Skeletal muscle cell (primary cell): Measurements from ENCODE around the gene MAG.
"Not testable (repeated sequence)": the region's sequence is repeated elsewhere in the genome, so short reads cannot be mapped to it uniquely, and the experiment has no call there.

Experiments used
- DNase-seq: peaks from one replicate; pipeline ENCODE4 v3.0.0-alpha.2; 2010; ENCODE audit warnings: low read depth
- H3K4me3 ChIP-seq: 2 replicates; pipeline ENCODE4 v1.5.1; 2011; ENCODE audit warnings: low read depth, mild to moderate bottlenecking, control low read depth, low read length, moderate library complexity

The MAG gene

GRCh38 chr19:35278578-35279284 is 13.2 kb upstream of the MAG start:
- DNase-seq = no peak

GRCh38 chr19:35279374-35279773 is 12.6 kb upstream of the MAG start:
- DNase-seq = no peak
- no peak overlapping the region for H3K4me3 ChIP-seq

More at GRCh38 chr19:35278578-35279284, 13.2 kb upstream of the MAG start:
- H3K4me3 ChIP-seq = no peak overlapping the region

GRCh38 chr19:35279985-35280821 is 11.8 kb upstream of the MAG start:
- no peak overlapping the region for H3K4me3 ChIP-seq
- DNase-seq = no peak

- no peak overlapping the region for H3K4me3 ChIP-seq
- DNase-seq = no peak
Measured at GRCh38 chr19:35281303-35281702, 10.7 kb upstream of the MAG start.

- no peak overlapping the region for H3K4me3 ChIP-seq
- no peak for DNase-seq
Measured at GRCh38 chr19:35284153-35285094, 7.5 kb upstream of the MAG start.

- H3K4me3 ChIP-seq = no peak overlapping the region
- DNase-seq = no peak
Measured at GRCh38 chr19:35285095-35285449, 6.9 kb upstream of the MAG start.

- not testable (repeated sequence) for DNase-seq, H3K4me3 ChIP-seq
Measured at GRCh38 chr19:35285465-35285864, 6.5 kb upstream of the MAG start.

- not testable (repeated sequence) for DNase-seq
Measured at GRCh38 chr19:35286101-35286500, 5.9 kb upstream of the MAG start.

GRCh38 chr19:35287713-35288112 is 4.2 kb upstream of the MAG start:
- no peak for DNase-seq
- no peak overlapping the region for H3K4me3 ChIP-seq

More at GRCh38 chr19:35286101-35286500, 5.9 kb upstream of the MAG start:
- H3K4me3 ChIP-seq = not testable (repeated sequence)

GRCh38 chr19:35288331-35288730 is 3.6 kb upstream of the MAG start:
- no peak overlapping the region for H3K4me3 ChIP-seq
- DNase-seq = no peak

GRCh38 chr19:35288906-35289305 is 3.1 kb upstream of the MAG start:
- DNase-seq = no peak
- H3K4me3 ChIP-seq = no peak overlapping the region

- H3K4me3 ChIP-seq = no peak overlapping the region
- DNase-seq = no peak
Measured at GRCh38 chr19:35290381-35291127, 1.4 kb upstream of the MAG start.

- no peak for DNase-seq
- H3K4me3 ChIP-seq = no peak overlapping the region
Measured at GRCh38 chr19:35291259-35291658, 702 bp upstream of the MAG start.

- no peak overlapping the region for H3K4me3 ChIP-seq
- no peak for DNase-seq
Measured at GRCh38 chr19:35292421-35293362, 731 bp downstream of the MAG start.

- DNase-seq = no peak
- H3K4me3 ChIP-seq = no peak overlapping the region
Measured at GRCh38 chr19:35293363-35293739, 1.4 kb downstream of the MAG start.

GRCh38 chr19:35293808-35294207 is 1.8 kb downstream of the MAG start:
- DNase-seq = no peak
- no peak overlapping the region for H3K4me3 ChIP-seq

- H3K4me3 ChIP-seq = no peak overlapping the region
- DNase-seq = no peak
Measured at GRCh38 chr19:35294328-35294727, 2.4 kb downstream of the MAG start.
